Fibroblast of pulmonary artery (primary cell): ENCODE data around the gene RGS3.

Experiments
- DNase-seq: peaks from one replicate; pipeline ENCODE4 v3.0.0-alpha.2; 2010; ENCODE audit warnings: low read depth
- H3K4me3 ChIP-seq: replicated peaks from 2 replicates; pipeline ENCODE4 v1.5.1; 2011; ENCODE audit warnings: low read depth, mild to moderate bottlenecking, control low read depth, low read length, moderate library complexity
- TF ChIP-seq, protein P1 (sequence below): IDR thresholded peaks from 2 replicates; pipeline ENCODE4 v1.5.1; 2011; ENCODE audit warnings: mild to moderate bottlenecking, control low read depth, low read length, inconsistent platforms; ENCODE audit errors: missing control alignments

The RGS3 gene

DNA sequence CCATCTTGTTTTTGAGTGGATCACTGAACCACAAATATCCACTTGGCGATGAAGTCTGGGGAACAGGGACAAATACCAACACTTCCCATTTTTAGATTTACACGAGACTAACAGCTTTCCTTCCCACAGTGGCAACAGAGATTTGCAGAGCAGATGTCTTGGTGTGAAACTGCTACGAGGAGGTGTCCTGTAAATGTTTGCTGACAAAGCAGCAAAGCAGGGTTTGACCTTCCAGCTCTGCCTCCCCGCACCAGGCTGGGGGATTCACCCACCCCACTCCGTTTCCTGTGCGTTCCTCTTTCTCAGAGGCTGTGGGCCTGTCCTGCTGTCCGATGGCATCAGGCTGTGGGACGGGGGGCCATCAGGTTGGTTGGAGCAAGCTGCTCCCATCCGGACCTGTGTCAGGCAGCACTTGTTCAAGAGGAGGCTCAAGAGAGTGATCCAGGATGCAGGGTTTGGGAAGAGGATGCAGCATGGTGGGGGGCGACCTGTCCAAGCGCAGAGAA lies 693 bp upstream of the RGS3 start:
- no peak overlapping the region for H3K4me3 ChIP-seq
- DNase-seq = no peak
- TF ChIP-seq, protein P1, sequence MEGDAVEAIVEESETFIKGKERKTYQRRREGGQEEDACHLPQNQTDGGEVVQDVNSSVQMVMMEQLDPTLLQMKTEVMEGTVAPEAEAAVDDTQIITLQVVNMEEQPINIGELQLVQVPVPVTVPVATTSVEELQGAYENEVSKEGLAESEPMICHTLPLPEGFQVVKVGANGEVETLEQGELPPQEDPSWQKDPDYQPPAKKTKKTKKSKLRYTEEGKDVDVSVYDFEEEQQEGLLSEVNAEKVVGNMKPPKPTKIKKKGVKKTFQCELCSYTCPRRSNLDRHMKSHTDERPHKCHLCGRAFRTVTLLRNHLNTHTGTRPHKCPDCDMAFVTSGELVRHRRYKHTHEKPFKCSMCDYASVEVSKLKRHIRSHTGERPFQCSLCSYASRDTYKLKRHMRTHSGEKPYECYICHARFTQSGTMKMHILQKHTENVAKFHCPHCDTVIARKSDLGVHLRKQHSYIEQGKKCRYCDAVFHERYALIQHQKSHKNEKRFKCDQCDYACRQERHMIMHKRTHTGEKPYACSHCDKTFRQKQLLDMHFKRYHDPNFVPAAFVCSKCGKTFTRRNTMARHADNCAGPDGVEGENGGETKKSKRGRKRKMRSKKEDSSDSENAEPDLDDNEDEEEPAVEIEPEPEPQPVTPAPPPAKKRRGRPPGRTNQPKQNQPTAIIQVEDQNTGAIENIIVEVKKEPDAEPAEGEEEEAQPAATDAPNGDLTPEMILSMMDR = no peak

DNA sequence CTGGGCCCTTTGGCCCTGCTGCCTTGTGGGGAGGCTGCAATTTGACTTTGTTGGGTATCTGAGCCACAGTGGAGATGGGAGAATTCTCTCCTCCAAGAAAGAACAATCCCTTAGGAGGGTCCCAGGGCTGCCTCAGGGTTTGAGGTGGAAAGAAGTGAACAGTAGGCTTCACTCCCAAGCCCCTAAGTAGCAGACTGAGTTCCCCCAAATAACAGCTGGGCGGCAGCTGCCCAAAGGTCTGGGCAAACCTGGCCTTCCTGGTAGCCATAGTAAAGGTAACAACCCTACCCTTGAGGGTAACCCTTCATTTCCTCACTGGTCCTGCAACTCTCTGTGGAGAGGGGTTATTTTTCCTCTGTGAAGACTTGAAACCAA lies 746 bp downstream of the RGS3 start:
- TF ChIP-seq, protein P1 = no peak
- H3K4me3 ChIP-seq = no peak overlapping the region
- no peak for DNase-seq

DNA sequence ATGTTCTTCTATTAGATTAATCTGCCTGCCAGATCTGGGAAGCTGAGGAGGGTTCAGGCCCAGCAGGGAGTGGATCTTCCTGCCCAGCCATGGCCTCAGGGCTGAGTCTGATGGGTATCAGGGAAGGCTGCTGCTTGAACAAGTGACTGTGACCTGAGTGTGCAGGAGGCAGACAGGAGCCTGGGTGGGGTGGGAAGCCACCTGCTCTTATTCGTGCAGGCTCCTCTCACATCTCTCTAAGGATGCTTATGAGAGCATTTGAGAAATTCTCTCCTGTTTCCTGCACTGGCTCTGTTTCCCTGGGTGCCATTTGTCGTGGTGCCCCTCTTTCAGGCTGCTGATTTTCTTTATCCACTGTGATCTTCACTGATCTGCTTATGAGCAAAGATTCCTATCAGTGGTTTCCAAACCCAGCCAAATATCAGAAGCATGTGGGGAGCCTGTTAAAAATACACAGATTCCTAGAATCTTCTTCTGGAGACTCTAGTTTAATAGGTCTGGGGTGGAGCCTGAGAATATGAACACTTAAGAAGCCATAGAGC lies 2.1 kb downstream of the RGS3 start:
- no peak for DNase-seq
- H3K4me3 ChIP-seq = no peak overlapping the region
- TF ChIP-seq, protein P1 = no peak

DNA sequence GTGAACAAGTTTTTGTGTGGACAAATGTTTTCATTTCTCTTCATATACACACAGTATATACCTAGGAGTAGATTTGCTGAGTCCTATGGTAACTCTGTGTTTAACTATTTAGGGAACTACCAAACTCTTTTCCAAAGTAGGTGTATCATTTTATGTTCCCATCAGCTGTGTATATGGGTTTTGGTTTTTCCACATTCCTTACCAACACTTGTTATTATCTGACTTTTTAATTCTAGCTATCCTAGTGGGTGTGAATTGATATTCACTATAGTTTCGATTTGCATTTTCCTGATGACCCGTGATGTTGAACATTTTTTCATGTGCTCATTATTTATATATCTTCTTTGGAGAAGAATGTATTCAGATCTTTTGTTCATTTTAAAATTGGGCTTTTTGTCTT lies 3.7 kb downstream of the RGS3 start:
- no peak for DNase-seq
- H3K4me3 ChIP-seq = no peak overlapping the region
- TF ChIP-seq, protein P1 = no peak

DNA sequence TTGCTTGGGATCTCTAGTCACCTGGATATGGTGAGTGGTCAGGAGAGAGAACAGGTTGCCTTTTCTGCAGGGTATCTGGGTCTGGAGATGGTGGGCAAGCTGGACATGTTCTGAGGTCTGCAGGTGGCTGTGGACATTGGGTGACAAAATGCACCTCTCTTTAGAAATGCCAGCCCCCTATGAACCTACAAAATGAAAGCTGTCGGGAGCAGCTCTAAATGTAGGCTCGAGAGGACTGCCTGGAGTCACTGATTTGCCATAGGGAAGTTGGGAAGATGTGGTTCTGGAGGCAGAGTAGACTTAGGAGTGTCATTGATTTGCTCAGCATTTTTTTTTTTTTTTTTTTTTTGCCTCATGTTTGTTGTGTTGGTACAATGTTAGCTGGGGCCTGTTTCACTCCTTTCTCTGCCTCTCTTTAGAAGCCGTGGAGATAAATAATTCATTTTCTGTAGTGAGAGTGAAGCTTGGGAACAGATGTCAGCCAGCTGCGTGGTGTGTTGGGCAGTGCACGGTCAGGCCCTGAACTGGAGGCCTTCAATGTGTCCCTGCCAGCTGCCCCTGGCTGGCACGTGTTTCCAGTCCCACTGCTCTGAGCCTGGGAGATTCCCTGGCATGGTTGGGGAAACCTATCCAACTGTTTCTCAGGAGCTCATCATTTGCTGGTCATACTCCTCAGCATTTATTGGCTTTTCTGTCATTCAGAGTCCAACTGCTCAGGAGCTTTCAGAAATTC lies 5.4 kb downstream of the RGS3 start:
- no peak overlapping the region for H3K4me3 ChIP-seq
- no peak for DNase-seq
- TF ChIP-seq, protein P1 = no peak

DNA sequence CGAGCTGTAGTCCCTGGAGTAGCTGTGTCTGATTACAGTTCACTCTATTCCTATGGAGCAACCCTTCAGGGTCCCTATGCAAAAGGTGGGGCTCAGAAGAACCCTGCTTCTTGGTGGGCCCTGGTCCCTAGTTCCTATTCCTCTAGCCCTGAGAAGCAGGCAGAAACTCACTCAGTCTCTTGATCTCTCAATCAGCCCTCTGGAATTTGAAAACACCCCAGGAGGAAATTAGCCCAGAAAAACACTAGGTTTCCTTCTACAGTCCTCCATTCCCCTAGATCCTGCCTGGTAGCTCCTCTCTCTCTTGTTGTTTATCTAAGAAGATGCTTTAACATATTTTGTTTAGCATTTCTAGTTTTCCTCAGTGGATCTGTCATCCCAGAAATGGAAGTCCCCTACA lies 7.6 kb downstream of the RGS3 start:
- H3K4me3 ChIP-seq = no peak overlapping the region
- DNase-seq = no peak
- TF ChIP-seq, protein P1 = no peak

DNA sequence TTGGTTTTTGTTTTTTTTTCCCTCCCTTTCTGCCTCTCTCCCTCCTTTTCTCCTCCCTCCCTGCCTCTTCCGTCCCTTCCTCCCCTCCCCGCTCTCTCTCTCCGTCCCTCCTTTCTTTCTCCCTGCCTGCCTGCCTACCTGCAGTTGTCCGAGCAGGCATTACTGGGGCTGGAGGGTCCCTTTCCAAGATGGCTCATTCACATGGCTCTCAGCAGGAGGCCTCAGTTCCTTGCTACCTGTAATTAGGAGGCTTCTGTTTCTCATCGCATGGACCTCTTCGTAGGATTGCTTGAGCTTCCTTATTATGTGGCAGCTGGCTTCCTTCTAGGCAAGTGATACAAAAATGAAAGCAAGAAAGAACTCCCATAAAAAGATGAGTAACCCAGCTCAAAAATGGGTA lies 8.0 kb downstream of the RGS3 start:
- no peak overlapping the region for H3K4me3 ChIP-seq
- TF ChIP-seq, protein P1 = no peak
- no peak for DNase-seq
